Nephron (organoid): Measurements from ENCODE around the gene BMPER.
A peak's percentile ranks its signal among the peaks of the same experiment; 100 is the strongest.

Experiments used
- H3K27ac Mint-ChIP-seq, 3 experiments: 2 replicates each; pipeline ENCODE4 v1.8.0; 2020; ENCODE audit warnings: mixed read lengths in 3 of 3, mild to moderate bottlenecking in 2 of 3, moderate library complexity in 1 of 3
- H3K27me3 Mint-ChIP-seq: 2 replicates; pipeline ENCODE4 v1.8.0; 2021; ENCODE audit warnings: low read depth, mild to moderate bottlenecking, moderate library complexity, mixed read lengths
- H3K36me3 Mint-ChIP-seq: 2 replicates; pipeline ENCODE4 v1.8.0; 2020; ENCODE audit warnings: low read depth, mixed read lengths
- H3K4me1 Mint-ChIP-seq: 2 replicates; pipeline ENCODE4 v1.8.0; 2020; ENCODE audit warnings: mixed read lengths
- H3K4me3 Mint-ChIP-seq, 3 experiments: 2 replicates each; pipeline ENCODE4 v1.8.0; 2020; ENCODE audit warnings: mild to moderate bottlenecking in 3 of 3, mixed read lengths in 3 of 3, moderate library complexity in 2 of 3
- H3K9me3 Mint-ChIP-seq: 2 replicates; pipeline ENCODE4 v1.8.0; 2020; ENCODE audit warnings: mixed read lengths
- CTCF ChIP-seq, 3 experiments: fragments of 200-600 bp; sonication (generic); IDR thresholded peaks; one replicate each; pipeline ENCODE4 v1.5.0; 2021; ENCODE audit warnings: antibody characterized with exemption in 3 of 3; ENCODE audit not compliant: unreplicated experiment in 3 of 3

BMPER gene

GRCh38 chr7:33934391-33934790 is 29.1 kb downstream of the BMPER start:
- no peak for TF ChIP-seq CTCF (IDR thresholded peaks at IDR 0.05; ENCODE audit: unreplicated experiment in 3 of 3)
- Mint-ChIP-seq H3K4me1 (peaks cover 38% of the 10 kb centered on the region), H3K9me3 (no peaks in the 10 kb centered on the region), H3K36me3 (peaks cover 18% of the 10 kb centered on the region), H3K27me3 (peaks cover 22% of the 10 kb centered on the region), H3K27ac (no peak overlapping the region), H3K4me3 (no peak overlapping the region)

DNA sequence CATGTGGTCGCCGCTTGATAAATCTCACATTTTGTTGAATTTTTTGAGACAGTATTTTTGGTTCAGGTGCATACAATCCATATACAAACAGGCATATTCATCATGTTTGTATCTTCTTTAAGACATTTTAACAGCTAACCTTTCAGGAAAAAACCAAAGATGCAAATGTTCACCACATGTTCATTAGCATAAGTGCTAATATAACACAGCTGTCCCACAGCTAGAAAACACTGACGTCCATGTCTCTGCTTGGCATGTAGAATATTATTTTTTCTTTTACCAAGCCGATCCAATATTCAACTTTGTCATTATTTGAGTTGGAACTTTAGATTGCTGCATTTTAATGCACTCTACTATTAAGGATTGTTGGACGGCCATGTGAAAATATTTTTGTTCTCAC is 31.2 kb downstream of the BMPER start:
- Mint-ChIP-seq H3K4me3 (no peak overlapping the region), H3K27ac (no peak overlapping the region), H3K9me3 (no peaks in the 10 kb centered on the region), H3K36me3 (peaks cover 27% of the 10 kb centered on the region), H3K27me3 (peaks cover 22% of the 10 kb centered on the region), H3K4me1 (peaks cover 30% of the 10 kb centered on the region)
- TF ChIP-seq CTCF (IDR thresholded peaks at IDR 0.05; ENCODE audit: unreplicated experiment in 3 of 3): no peak

DNA sequence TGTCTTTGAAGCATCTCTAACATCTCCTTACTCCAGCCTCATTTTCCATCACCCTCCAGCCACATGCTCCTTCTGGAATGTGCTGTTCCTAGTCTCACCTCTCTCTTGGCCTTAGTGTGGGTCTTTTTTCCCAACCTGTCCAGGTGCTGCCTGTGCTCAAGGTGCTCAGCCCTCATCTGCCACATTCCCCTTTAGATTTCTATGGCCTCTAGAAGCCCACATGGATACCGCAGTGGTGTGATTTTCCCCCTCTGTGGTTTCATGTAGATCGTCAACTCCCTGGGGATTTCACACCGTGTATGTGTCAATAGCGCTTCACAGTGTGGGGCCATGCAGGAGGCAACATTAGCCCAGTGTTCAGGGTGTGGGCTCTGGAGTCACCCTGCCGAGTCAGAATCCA is 32.5 kb downstream of the BMPER start:
- no peak overlapping the region for H3K4me3 Mint-ChIP-seq
- no peaks in the 10 kb centered on the region for H3K9me3 Mint-ChIP-seq
- peaks cover 18% of the 10 kb centered on the region for H3K4me1 Mint-ChIP-seq
- peaks cover 27% of the 10 kb centered on the region for H3K36me3 Mint-ChIP-seq
- TF ChIP-seq CTCF (IDR thresholded peaks at IDR 0.05; ENCODE audit: unreplicated experiment in 3 of 3): no peak
- peaks cover 20% of the 10 kb centered on the region for H3K27me3 Mint-ChIP-seq
- H3K27ac Mint-ChIP-seq: no peak overlapping the region

GRCh38 chr7:33939121-33939520 is 33.8 kb downstream of the BMPER start:
- H3K36me3 Mint-ChIP-seq: peaks cover 27% of the 10 kb centered on the region
- peaks cover 15% of the 10 kb centered on the region for H3K27me3 Mint-ChIP-seq
- H3K4me1 Mint-ChIP-seq: peaks cover 9% of the 10 kb centered on the region
- no peak overlapping the region for H3K4me3 Mint-ChIP-seq
- no peak overlapping the region for H3K27ac Mint-ChIP-seq
- TF ChIP-seq CTCF (IDR thresholded peaks at IDR 0.05; ENCODE audit: unreplicated experiment in 3 of 3): no peak
- H3K9me3 Mint-ChIP-seq: no peaks in the 10 kb centered on the region

- Mint-ChIP-seq H3K27me3 (peaks cover 12% of the 10 kb centered on the region), H3K9me3 (no peaks in the 10 kb centered on the region), H3K27ac (peak overlapping the region in 1 of 3 experiments; percentile 44), H3K4me1 (peaks cover 9% of the 10 kb centered on the region), H3K4me3 (no peak overlapping the region), H3K36me3 (peaks cover 27% of the 10 kb centered on the region)
- no peak for TF ChIP-seq CTCF (IDR thresholded peaks at IDR 0.05; ENCODE audit: unreplicated experiment in 3 of 3)
These were observed 35.2 kb downstream of the BMPER start for GRCh38 chr7:33940503-33940902.

DNA sequence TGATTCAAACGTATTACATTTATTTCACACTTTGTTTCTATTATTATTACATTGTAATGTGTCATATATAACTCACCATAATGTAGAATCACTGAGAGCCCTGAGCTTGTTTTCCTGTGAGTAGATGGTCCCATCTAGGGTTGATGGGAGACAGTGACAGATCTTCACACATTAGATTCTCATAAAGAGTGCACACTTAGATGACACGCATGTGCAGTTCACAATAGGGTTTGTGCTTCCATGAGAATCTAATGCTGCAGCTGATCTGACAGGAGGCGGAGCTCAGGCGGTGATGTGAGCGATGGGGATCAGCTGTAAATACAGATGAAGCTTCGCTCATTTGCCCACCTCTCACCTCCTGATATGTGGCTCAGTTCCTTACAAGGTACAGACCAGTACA is 36.1 kb downstream of the BMPER start:
- TF ChIP-seq CTCF (IDR thresholded peaks at IDR 0.05; ENCODE audit: unreplicated experiment in 3 of 3): no peak
- H3K4me1 Mint-ChIP-seq: peaks cover 9% of the 10 kb centered on the region
- H3K4me3 Mint-ChIP-seq: no peak overlapping the region

More for the DNA sequence above, 36.1 kb downstream of the BMPER start:
- no peaks in the 10 kb centered on the region for H3K9me3 Mint-ChIP-seq
- H3K36me3 Mint-ChIP-seq: peaks cover 27% of the 10 kb centered on the region
- H3K27me3 Mint-ChIP-seq: peaks cover 15% of the 10 kb centered on the region
- H3K27ac Mint-ChIP-seq: no peak overlapping the region
